HG03342 (cell line): ENCODE data around the gene POFUT1.

Experiments used
- ATAC-seq: cut with Tn5 transposase; IDR thresholded peaks from one replicate; pipeline ENCODE4 v1.9.1; 2021; ENCODE audit warnings: mild to moderate bottlenecking, moderate library complexity; ENCODE audit not compliant: unreplicated experiment

POFUT1 gene

GRCh38 chr20:32205843-32206759 lies 1.6 kb upstream of the POFUT1 start:
- ATAC-seq: no peak

- no peak for ATAC-seq
These were observed 687 bp upstream of the POFUT1 start for GRCh38 chr20:32206760-32207625.

GRCh38 chr20:32208499-32209154 lies 947 bp downstream of the POFUT1 start:
- no peak for ATAC-seq

- no peak for ATAC-seq
These were observed 2.3 kb downstream of the POFUT1 start for GRCh38 chr20:32209850-32210605.

- ATAC-seq: no peak
These were observed 6.2 kb downstream of the POFUT1 start for GRCh38 chr20:32213870-32214269.

- no peak for ATAC-seq
These were observed 7.5 kb downstream of the POFUT1 start for GRCh38 chr20:32215147-32215546.

GRCh38 chr20:32215729-32216128 lies 8.0 kb downstream of the POFUT1 start:
- no peak for ATAC-seq

GRCh38 chr20:32216179-32217142 lies 8.8 kb downstream of the POFUT1 start:
- ATAC-seq: no peak

- no peak for ATAC-seq
These were observed 10.6 kb downstream of the POFUT1 start for GRCh38 chr20:32218156-32218900.

- ATAC-seq: no peak
These were observed 16.8 kb downstream of the POFUT1 start for GRCh38 chr20:32224463-32224862.

GRCh38 chr20:32226391-32226790 lies 18.7 kb downstream of the POFUT1 start:
- ATAC-seq: no peak

- no peak for ATAC-seq
These were observed 19.6 kb downstream of the POFUT1 start for GRCh38 chr20:32227306-32227705.

GRCh38 chr20:32227744-32228688 lies 20.3 kb downstream of the POFUT1 start:
- ATAC-seq: no peak

- ATAC-seq: no peak
These were observed 21.6 kb downstream of the POFUT1 start for GRCh38 chr20:32229251-32229747.

- no peak for ATAC-seq
These were observed 23.0 kb downstream of the POFUT1 start for GRCh38 chr20:32230707-32231106.

GRCh38 chr20:32231245-32231644 lies 23.6 kb downstream of the POFUT1 start:
- no peak for ATAC-seq

GRCh38 chr20:32231847-32232246 lies 24.2 kb downstream of the POFUT1 start:
- ATAC-seq: no peak
